ENCODE results near the gene ANKRD13B.

- TF ChIP-seq ZFP3 (CRISPR knock-in tag; IDR thresholded peaks at IDR 0.05): no peak
- TF ChIP-seq ZNF8 (CRISPR knock-in tag; IDR thresholded peaks at IDR 0.05): no peak
- TF ChIP-seq PATZ1 (CRISPR knock-in tag; IDR thresholded peaks at IDR 0.05; ENCODE audit: borderline replicate concordance): no peak
- no peak for TF ChIP-seq TSHZ2 (CRISPR knock-in tag; IDR thresholded peaks at IDR 0.05)
- no peak for TF ChIP-seq ISL1 (CRISPR knock-in tag; IDR thresholded peaks at IDR 0.05)
- no peak for TF ChIP-seq CSDC2 (CRISPR knock-in tag; IDR thresholded peaks at IDR 0.05)
- TF ChIP-seq TCF4 (CRISPR knock-in tag; IDR thresholded peaks at IDR 0.05; ENCODE audit: borderline replicate concordance): no peak
- TF ChIP-seq PPARA (CRISPR knock-in tag; IDR thresholded peaks at IDR 0.05; ENCODE audit: borderline replicate concordance): no peak
Measured at GRCh38 chr17:29566473-29567303, 26.2 kb upstream of the ANKRD13B start, which contains the start of gene ABHD15.

Data from SK-N-SH treated with all-trans-retinoic acid at 6 μM for 48 hours (cell line).